Central memory CD4-positive, alpha-beta T cell (primary cell): Measurements from ENCODE around the gene RPL37.
A peak's percentile ranks its signal among the peaks of the same experiment; 100 is the strongest.
"Not testable (repeated sequence)": the region's sequence is repeated elsewhere in the genome, so short reads cannot be mapped to it uniquely, and the experiment has no call there.

Experiments
- DNase-seq: peaks from one replicate; pipeline ENCODE4 v3.0.0; 2022
- total RNA-seq, 3 experiments: gene quantifications; one replicate each; lab custom pipeline; 2026; lab: John Stamatoyannopoulos, UW

RPL37 gene
- 500 to 956 (median 678) reads per million in 3 experiments for total RNA-seq

DNA sequence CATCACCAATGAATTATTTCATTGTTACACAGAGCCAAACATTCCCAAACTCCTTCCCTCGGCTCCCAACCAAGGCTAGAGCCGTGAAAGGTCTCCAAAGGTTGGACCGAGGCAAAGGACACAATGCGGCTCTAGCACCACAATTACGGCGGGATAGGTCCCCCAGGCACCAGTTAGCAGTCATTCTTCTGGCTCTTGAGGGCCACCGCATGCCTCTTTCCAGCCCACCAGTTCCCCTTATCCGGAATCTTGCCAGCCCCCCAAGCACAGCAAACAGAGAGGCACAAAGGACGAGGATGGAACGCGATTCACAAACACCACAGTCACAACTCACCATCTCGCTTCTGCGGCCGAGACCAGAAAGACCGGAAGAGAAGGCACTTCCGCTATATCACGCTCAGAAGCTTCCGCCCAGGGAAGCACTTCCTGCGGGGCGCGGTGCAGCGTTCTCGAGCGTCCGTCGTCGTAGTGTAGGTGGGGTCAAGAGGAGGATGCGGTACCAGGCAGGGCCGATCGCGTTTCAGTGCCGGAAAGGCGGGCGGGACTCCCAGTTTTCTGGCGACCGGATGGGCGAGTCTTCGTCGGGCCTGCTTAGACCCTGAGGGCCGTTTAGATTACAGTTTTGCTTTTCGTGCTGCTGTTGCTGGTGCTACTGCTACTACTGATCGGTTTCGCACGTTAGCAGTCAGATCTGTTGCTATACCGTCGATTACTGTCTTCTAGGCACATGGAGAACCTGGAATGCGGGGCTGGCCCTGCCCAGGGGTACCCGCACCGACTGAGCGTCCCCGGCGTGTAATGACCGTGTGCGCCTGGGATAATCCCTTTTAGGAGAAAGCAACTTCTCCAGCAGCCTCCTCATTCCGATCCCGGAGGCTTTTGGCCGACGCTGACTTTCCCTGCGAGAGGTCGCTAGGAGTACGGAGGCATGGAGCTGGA lies at the start of gene RPL37:
TSS of gene RPL37 (minus strand) at position 374 of the 939 bp plus-strand sequence. CDS start at position 337, 37 bp downstream.
- peak; percentile 87 for DNase-seq

- DNase-seq: not testable (repeated sequence)
Measured at GRCh38 chr5:40883051-40883450, 48.0 kb upstream of the RPL37 start.

DNA sequence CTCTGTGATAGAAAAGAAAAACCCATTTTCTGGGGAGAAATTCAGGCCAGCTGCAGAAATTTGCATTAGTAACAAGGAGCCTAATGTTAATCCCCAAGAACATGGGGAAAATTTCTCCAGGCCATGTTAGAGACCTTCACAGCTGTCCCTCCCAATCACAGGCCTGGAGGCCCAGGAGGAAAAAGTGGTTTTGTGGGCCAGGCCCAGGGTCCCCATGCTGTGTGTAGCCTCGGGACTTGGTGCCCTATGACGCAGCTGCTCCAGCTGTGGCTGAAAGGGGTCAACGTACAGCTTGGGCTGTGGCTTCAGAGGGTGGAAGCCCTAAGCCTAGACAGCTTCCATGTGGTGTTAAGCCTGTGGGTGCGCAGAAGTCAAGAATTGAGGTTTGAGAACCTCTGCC lies 47.3 kb upstream of the RPL37 start:
- no peak for DNase-seq

- peak; percentile 22 for DNase-seq
Measured at GRCh38 chr5:40879163-40879942, 44.3 kb upstream of the RPL37 start.

- DNase-seq: no peak
Measured at GRCh38 chr5:40877371-40877988, 42.5 kb upstream of the RPL37 start.

GRCh38 chr5:40875958-40876357 lies 40.9 kb upstream of the RPL37 start:
- no peak for DNase-seq

DNA sequence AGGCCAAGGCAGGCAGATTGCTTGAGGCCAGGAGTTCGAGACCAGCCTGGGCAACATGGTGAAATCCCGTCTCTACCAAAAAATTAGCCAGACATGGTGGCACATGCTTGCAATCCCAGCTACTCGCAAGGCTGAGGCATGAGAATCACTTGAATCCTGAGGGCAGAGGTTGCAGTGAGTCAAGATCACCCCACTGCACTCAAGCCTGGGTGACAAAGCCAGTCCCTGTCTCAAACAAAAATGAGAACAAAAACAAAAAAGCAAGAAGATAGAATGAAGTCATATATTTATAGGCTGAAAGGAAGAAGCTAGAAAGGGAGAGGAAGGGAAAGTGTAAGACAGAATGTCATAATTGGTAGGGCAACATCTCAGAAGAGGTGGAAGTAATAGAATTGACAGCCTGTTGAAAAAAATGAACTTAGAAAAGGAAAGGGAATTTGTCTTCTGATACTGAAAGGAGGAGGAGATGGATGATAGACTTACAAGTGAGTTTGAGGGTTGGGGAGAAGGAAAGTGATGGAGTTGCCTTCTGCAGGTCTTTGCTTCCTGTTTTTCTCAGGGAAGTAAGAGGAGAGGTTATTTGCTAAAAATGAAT lies 38.4 kb upstream of the RPL37 start:
- no peak for DNase-seq

GRCh38 chr5:40872253-40872652 lies 37.2 kb upstream of the RPL37 start:
- not testable (repeated sequence) for DNase-seq

- no peak for DNase-seq
Measured at GRCh38 chr5:40871177-40871576, 36.2 kb upstream of the RPL37 start.

- no peak for DNase-seq
Measured at GRCh38 chr5:40869384-40869783, 34.4 kb upstream of the RPL37 start.

DNA sequence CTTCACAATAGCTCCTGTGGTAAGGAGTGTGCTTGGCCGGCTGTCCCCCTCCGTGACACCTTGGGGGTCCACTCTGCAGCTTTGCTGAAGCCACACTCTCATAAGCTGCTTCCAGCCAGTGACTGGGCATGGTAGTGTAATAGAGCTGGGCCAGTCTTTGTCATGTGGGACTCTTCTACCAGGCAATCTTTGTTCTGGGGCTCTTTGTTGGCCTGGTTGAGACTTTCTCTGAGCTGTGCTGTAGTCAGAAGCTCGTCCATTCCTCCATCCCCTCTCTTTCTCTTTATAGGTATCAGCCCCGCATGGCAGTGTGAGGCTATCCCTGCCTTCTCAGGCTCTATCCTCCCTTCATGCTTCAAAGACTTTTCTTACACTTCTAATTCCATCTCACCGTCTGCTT lies 31.8 kb upstream of the RPL37 start:
- DNase-seq: no peak

DNA sequence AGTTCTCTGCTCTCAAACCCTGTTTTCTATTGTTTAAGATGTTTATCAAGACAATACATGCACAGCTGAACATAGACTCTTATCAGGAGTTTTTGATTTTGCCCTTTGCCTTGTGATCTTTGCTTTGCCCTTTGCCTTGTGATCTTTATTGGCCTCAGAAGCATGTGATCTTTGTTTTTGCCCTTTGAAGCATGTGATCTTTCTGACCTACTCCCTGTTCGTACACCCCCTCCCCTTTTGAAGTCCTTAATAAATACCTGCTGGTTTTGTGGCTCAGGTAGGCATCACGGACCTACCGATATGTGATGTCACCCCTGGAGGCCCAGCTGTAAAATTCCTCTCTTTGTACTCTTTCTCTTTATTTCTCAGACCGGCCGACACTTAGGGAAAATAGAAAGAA lies 30.0 kb upstream of the RPL37 start:
- DNase-seq: not testable (repeated sequence)

GRCh38 chr5:40860711-40861110 lies 25.7 kb upstream of the RPL37 start:
- DNase-seq: no peak

DNA sequence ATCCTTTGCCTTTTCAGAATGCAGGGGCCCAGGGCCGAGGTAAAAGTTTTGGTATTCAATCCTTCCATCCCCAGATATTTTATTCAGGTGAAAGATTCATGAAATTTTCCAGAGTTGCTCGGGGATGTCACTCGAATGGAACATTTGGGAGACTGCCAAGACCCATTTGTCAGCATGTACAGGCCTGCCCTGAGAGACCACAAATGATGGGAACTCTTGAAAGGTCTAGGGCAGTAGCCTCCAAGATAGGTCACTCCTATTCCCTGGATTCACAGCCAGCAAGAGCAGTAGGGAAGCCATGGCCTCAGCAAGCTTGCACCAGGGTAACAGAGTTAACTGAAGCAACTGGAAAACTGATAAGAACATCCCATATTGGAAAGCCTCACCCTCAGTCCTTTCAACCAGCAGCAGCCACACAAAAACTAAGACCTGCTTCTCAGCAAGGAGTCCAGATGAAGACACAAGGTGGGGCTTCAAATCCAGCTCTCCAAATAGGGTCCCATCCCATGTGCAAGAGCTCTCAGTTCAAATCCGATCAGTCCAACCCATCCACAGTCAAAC lies 18.7 kb upstream of the RPL37 start:
- no peak for DNase-seq

DNA sequence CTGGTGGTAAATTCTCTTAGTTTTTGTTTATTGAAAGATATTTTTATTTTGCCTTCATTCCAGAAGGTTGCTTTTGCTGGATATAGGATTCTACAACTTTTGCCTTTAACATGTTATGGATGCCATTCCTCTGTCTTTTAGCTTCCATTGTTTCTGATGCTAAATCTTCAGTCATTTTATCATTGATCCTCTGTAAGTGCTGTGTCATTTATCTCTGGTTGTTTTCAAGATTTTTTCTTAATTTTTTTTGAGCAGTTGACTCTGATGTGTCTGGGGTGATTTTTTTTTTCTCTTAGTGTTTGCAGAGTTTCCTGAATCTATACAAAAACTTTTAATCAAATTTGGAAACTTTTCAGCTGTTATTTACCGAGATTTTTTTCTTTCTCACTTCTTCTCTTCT lies 12.5 kb upstream of the RPL37 start:
- no peak for DNase-seq

DNA sequence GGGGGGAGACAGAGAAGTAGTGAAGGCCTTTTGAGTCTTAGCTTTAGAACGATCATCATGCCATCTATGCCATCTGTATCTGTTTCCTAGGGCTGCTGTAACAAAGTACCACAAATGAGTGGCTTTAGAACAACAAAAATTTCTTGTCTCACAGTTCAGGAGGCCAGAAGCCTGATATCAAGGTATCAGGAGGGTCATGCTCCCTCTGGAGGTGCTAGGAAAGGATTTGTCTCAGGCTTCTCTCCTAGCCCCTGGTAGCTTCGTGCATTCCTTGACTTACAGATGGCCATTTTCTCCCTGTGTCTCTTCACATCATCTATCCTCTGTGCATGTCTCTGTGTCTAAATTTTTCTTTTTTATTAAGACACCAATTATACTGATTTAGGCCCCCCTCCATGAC lies 11.3 kb upstream of the RPL37 start:
- DNase-seq: no peak

DNA sequence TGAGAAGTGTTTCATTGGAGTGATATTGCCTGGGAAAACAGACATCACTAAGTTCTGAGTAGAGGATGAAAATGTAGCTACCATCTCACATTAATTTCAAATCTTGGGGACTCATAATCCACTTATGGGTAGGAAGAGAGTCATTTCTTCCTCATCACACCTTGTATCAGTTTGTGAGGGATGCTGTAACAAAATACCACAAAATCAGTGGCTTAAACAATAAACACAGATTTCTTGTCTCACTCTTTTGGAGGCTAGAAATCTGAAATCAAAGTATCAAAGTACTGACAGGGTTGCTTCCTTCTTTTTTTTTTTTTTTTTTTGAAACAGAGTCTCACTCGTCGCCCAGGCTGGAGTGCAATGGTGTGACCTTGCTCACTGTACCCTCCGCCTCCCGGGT lies 9.5 kb upstream of the RPL37 start:
- DNase-seq: no peak

- DNase-seq: no peak
Measured at GRCh38 chr5:40842351-40842750, 7.3 kb upstream of the RPL37 start.

GRCh38 chr5:40841068-40841805 lies 6.2 kb upstream of the RPL37 start, which contains the start of gene CARD6:
TSS of gene CARD6 (plus strand) at chr5:40841367. CDS start at chr5:40841383, 16 bp downstream.
- DNase-seq: peak; percentile 19

- DNase-seq: peak; percentile 53
Measured at GRCh38 chr5:40838086-40838485, 3.1 kb upstream of the RPL37 start.

DNA sequence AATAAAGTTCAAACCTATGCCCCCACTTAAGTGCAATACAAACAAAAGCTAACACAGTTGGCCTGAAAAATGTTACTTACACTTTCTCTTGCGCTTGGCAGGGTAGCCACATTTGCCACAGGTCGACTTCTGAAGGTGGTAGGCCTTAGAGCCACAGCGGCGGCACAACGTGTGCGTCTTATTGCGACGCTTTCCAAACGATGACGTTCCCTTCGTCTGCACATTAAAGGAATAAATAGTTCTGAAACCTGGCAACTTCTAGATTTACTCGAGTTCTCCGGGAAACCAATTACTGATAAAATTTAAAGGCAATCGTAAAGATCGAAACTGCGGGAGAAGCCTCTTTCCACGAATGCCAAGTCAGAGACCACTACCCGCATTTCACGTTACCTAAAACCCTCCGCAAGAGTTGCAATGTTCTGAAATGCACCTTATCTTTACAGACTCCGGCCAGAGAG lies 602 bp downstream of the RPL37 start:
- DNase-seq: peak; percentile 80
